Measurements from ENCODE around the gene CHAC1.

CHAC1 gene

GRCh38 chr15:40986820-40987219 is 33.5 kb downstream of the CHAC1 start:
- TF ChIP-seq, protein P1, sequence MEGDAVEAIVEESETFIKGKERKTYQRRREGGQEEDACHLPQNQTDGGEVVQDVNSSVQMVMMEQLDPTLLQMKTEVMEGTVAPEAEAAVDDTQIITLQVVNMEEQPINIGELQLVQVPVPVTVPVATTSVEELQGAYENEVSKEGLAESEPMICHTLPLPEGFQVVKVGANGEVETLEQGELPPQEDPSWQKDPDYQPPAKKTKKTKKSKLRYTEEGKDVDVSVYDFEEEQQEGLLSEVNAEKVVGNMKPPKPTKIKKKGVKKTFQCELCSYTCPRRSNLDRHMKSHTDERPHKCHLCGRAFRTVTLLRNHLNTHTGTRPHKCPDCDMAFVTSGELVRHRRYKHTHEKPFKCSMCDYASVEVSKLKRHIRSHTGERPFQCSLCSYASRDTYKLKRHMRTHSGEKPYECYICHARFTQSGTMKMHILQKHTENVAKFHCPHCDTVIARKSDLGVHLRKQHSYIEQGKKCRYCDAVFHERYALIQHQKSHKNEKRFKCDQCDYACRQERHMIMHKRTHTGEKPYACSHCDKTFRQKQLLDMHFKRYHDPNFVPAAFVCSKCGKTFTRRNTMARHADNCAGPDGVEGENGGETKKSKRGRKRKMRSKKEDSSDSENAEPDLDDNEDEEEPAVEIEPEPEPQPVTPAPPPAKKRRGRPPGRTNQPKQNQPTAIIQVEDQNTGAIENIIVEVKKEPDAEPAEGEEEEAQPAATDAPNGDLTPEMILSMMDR (IDR thresholded peaks at IDR 0.05; ENCODE audit: control insufficient read depth, extremely low read depth, insufficient read depth): no peak
- H3K4me3 ChIP-seq (ENCODE audit: low read depth, low read length): no peak overlapping the region
- no peak for DNase-seq (ENCODE audit: low read depth)

DNA sequence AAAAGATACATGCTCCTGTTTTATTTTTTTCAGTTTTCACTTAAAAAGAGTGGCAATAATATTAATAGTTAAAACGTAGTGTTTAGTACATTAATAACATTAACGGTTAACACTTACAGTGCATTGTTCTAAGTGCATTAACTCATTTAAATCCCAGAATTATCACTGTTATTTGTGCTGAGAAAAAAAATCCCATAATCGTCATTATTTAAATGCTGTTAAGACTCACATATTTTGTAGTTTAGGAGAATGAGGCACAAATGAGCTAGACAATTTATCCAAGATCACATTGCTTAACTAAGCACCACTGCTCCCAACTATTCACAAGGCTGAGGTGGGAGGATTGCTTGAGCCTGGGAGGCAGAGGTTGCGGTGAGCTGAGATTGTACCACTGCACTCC is 34.9 kb downstream of the CHAC1 start:
- DNase-seq (ENCODE audit: low read depth): no peak
- no peak overlapping the region for H3K4me3 ChIP-seq (ENCODE audit: low read depth, low read length)
- TF ChIP-seq, protein P1 (IDR thresholded peaks at IDR 0.05; ENCODE audit: control insufficient read depth, extremely low read depth, insufficient read depth): no peak

GRCh38 chr15:40990080-40990479 is 36.8 kb downstream of the CHAC1 start:
- TF ChIP-seq, protein P1 (IDR thresholded peaks at IDR 0.05; ENCODE audit: control insufficient read depth, extremely low read depth, insufficient read depth): no peak
- no peak for DNase-seq (ENCODE audit: low read depth)
- no peak overlapping the region for H3K4me3 ChIP-seq (ENCODE audit: low read depth, low read length)

- H3K4me3 ChIP-seq (ENCODE audit: low read depth, low read length): no peak overlapping the region
- TF ChIP-seq, protein P1 (IDR thresholded peaks at IDR 0.05; ENCODE audit: control insufficient read depth, extremely low read depth, insufficient read depth): no peak
- DNase-seq (ENCODE audit: low read depth): no peak
Measured at GRCh38 chr15:40990789-40991188, 37.5 kb downstream of the CHAC1 start.

- no peak for DNase-seq (ENCODE audit: low read depth)
- H3K4me3 ChIP-seq (ENCODE audit: low read depth, low read length): no peak overlapping the region
- TF ChIP-seq, protein P1 (IDR thresholded peaks at IDR 0.05; ENCODE audit: control insufficient read depth, extremely low read depth, insufficient read depth): no peak
Measured at GRCh38 chr15:40991355-40991754, 38.1 kb downstream of the CHAC1 start.

GRCh38 chr15:40992241-40992741 is 39.0 kb downstream of the CHAC1 start:
- H3K4me3 ChIP-seq (ENCODE audit: low read depth, low read length): no peak overlapping the region
- DNase-seq (ENCODE audit: low read depth): no peak
- TF ChIP-seq, protein P1 (IDR thresholded peaks at IDR 0.05; ENCODE audit: control insufficient read depth, extremely low read depth, insufficient read depth): no peak

DNA sequence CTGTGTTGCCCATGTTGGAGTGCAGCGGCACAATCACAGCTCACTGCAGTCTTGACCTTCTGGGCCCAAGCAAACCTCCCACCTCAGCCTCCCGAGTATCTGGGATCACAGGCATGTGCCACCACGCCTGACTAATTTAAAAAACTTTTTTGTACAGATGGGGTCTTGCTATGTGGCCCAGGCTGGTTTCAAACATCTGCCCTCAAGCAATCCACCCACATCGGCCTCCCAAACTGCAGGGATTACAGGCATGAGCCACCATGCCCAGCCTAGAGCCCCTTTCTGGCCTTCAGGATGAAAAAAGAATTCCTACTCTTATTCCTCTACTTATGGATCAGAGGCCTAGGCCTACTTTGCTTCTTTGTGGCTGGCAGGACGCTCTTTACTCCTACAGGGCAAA is 39.6 kb downstream of the CHAC1 start:
- TF ChIP-seq, protein P1 (IDR thresholded peaks at IDR 0.05; ENCODE audit: control insufficient read depth, extremely low read depth, insufficient read depth): no peak
- DNase-seq (ENCODE audit: low read depth): no peak
- no peak overlapping the region for H3K4me3 ChIP-seq (ENCODE audit: low read depth, low read length)
